Renal pelvis (tissue), 4 donors: ENCODE data around the gene CNOT6L. TPM values are rescaled to one million over a fixed set of nuclear protein-coding genes. Genes with fewer than 3 reads are reported as not detected.

Experiments
- DNase-seq: peaks from one replicate; pipeline ENCODE4 v3.0.0-alpha.2; 2013
- polyA plus RNA-seq, 3 donors: library from polyadenylated mRNA; unstranded; fragments of 120-200 nt; gene quantifications; one replicate each; pipeline ENCODE4 v1.2.1, GENCODE V29; 2013; ENCODE audit not compliant: insufficient read length in 3 of 3

The CNOT6L gene
- polyA plus RNA-seq, 3 donors: 32.4 to 40.0 (median 32.7) TPM

DNA sequence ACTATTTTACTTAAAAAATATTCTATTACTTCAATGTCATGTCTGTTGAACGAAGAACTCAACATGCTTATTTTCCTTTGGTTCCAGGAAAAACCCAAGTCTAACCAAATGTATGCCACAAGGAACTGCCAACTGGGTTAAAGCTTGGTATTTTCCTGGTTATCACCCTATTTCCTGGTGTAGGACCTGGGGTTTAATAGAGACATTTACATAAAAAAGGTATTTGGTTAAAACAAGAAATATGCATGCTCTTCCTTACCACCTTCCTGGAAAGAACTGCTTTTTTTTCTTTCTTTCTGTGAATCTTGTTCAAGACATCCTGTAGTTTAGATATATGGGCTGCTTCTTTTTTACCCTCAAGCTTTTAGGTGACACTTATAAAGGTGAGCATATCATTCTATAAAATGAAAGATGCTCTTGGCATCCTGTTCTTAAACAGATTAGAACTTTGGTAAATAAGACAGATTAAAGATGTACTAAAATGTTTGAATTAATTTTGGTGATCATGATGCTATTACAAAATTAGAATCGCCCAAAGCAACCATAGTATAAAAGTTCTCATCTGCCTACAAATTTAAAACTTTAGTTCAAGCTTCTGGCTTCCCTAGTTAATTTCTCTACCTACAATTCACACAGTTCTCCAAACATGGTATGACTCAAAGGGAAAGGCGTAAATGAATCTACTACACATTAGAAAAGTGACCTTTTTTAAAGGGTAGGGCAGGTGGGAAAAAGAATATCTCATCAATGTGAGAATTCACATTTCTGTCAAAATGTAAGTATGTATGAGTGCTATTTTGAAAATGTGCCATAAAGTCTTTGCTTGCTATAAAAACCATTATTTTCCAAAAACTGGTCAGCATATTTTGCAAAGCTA, 103.5 kb downstream of the CNOT6L start:
- DNase-seq: no peak

DNA sequence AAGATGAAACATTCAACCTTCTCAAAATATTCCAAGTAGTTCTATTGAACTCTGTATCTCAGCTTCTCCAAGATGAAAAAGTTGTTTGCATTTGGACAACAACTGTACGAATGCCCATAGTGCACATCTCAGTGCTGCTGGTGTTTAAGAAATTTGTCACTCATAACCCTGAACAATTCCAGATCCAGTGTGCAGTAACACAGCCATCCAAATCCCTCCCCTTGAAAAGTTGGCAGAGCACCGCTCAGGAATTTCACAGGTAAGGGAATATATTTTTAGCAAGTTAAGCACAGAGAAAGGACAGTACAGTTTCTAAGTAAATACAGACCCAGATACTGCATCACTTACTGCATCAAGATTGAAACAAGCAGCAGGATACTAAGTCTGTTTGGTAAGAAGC, 104.7 kb downstream of the CNOT6L start:
- DNase-seq: no peak

DNA sequence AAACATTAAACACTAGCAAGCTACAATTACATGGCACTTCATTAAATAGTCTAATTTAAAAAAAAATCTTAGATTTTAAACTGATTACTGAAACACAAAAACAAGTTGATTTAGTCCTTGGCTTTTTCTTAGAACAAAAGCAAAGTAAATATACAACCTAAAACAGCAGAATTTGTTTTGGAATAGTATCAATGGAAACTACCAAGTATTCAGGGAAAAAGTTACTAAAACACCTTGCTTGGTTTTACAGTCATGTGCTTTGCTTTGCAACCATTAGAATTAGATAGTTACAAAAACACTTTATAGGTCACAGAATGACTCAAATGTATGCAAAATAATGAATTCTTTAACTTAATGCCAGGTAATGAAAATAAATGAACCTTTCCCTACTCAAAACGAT, 105.3 kb downstream of the CNOT6L start:
- DNase-seq: no peak

DNA sequence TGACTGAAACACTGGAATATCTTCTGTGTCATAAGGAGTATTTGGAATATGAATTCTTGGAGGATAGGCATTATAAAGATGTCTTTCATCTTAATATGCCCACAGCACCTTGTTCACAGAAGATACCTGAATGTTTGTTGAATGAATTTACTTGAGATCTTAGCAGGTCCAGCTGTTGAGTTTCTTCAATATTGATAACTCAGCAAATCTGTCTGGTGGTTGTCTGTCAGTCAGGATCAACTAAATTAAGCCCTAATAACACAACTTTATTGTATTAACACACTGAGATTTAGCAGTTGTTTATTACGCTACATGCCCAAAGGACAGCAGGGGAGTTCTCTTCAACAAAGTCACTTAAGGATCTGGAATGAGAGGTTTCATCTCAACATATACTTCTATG, 106.5 kb downstream of the CNOT6L start:
- DNase-seq: no peak

DNA sequence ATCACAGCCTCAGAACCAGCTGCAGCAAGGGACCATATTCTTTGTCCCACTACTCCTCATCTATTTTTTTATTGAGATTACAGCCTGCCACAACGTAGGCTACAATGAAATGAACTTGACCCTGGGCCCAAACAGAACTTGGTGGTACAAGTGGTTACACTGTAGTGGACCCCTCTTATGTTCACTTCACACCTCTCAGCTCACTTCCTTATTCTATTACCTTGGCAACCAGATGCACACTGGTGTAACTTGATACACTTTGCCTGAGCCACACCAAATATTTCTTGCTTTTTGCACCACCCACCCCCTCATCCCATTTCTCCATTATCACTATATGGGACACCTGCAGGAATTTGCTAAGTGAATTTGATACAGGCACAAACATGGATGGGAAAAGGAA, 107.7 kb downstream of the CNOT6L start:
- DNase-seq: no peak

DNA sequence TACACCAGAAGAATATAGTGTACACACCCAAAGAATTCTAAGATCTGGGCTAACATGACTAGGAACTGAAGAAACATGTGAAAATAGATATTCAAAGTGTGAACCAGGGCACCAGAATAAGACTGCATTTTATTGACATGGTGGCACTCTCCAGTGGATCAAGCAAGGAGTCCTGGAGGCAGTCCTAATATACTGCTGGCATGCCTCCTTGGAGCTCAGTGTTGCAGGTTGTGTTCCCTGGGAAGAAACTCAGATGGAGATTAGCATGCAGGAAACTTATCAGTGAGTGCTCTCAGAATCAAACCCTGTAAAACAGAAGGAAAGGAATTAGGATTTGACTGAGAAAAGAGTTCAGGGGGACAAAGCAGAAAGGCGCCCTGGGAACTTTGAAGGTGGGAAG, 108.5 kb downstream of the CNOT6L start:
- DNase-seq: no peak

DNA sequence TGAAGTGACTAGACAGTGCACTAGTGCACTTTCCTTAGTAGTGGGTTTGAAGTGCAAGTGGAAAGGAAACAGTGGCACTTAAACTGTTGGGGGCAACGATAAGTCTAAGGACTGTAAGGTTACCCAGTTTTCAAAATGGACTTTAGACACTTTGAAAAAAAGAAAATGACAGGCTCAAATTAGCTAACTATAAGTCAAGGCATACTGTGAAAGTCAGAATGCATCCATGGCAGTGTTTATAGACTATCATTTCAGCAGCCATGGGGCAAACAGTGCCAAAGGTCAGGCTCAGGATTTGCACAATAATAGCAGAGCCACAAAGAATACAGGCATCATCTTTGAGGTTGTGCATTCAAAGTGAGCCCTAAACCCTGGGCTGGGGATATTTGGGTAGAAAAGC, 109.1 kb downstream of the CNOT6L start:
- no peak for DNase-seq

DNA sequence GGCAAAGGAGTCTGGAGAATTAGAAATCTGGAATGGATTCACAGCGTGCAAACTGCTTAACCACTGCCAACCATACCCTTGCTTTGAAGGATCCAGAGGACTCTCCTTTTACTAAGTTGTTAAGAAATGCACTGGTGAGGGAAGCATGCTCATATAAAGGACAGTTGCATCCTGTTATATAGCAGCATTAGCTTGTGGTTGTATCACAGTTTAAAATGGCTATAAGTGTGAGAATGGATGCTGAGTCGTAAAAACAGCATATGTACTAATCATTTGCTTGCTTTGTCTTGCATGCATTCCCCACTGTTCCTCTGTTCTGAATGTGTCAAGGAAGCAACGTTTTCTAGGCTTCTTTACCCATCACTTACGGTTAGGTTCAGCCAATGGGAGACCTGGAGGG, 112.5 kb downstream of the CNOT6L start:
- no peak for DNase-seq

DNA sequence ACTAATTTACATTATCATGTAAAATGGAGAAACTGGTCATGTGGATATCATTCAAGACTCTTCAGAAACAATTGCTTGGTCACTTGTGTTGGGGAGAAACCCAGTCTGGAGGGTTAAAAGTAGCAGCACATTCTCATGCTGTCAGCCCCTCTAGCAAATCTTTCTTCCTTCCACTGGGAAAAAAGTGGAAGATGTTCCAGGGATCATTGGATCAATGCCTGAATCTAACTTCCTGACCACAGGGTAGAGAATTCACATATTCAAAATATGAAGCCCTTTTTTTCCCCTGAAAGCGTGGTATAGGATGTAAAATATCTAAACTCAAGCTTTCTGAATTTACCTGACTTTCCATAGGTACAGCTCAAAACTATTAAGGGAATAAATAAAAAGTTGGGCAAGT, 115.5 kb downstream of the CNOT6L start:
- no peak for DNase-seq

DNA sequence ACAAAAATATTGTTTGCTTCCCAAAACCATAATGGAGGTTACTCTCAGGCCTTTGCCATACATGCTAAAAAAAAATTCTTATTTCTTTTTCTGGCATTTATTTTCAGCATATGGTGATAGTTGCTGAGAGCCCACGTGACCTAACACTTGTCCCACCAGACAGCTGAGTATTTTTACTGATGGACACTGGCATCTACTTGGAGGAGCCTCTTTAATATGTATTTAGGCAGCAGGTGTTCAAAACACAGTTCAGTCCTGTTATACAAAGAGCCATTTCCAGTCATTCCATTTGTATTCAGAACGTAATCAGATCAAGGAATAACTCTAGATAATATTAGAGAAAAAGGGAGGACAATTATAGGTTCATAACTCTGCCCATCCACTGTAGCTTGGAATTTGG, 118.0 kb downstream of the CNOT6L start:
- DNase-seq: no peak

DNA sequence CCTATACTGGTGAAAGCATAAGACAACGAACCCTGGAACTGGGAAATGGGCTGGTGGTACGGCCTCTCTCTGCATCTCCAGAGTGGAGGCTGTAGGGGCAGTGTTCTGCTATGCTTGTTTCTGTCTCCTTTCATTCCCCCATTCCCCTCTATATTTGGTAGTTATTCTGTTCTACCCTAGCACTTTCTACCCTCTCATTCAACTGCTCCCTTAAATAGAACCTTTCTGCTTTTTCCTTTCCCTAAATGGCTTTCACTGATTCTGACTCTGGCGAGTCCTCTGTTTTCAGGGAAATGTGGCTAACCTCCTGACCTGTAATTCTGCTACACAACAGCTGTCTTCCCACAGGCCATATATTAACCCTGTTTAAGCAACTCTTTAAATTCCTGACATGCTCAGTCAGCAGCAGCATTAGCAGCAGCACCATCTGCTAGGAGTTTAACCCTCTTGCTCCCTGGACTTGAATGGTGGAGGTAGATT, 119.4 kb downstream of the CNOT6L start:
- DNase-seq: peak; percentile 87

DNA sequence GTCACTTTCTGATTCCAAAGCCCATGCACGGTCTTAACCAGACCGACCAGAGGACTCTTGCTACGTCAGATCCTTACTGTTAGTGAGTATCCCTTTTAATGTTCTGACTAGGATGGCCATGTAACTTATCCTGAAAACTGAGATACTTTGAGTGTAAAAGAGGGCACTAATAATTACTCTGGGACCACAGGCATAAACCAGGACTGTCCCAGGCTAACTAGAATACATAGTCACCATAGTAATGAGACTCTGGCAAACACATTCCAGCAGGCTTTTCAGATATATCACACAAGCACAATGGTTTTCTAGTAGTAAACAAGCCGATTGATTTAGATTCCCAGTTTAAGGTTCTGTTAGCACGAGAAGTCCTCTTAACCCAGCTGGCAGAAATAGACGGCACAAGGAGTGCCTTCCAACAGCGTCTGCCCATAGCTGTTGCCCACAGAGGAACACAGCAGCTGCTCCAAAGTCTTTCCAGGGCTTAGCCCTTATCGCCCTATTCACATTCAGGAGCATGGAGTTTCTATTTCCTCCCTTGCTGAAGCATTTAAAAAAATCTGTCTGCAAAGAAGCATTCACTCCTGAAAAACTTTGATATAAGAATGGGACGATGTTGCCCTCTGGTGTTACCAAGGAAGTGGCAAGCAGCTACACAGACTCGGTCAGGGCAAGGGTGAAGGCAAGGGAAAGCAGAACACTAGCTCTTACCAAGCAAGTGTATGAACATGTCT, 121.1 kb downstream of the CNOT6L start:
- peak; percentile 37 for DNase-seq

DNA sequence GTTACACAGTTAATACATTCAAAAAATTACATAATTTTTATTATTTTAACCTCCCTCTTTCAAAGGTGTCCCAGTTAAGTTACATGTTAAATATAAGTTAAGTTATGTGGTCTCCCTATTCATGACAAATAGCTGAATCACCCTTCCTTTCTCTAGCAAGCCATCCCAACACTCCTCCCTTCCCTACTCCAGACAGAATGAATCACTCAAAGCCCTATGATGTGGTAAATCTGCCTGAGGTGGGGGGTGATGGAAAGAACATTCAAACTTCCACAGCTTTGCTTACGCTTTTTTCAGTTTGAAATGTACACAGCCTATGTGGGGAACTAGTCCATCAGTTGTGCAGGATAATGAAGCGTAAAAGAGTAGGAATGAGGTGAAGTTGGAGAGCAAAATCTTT, 123.4 kb downstream of the CNOT6L start:
- DNase-seq: no peak

DNA sequence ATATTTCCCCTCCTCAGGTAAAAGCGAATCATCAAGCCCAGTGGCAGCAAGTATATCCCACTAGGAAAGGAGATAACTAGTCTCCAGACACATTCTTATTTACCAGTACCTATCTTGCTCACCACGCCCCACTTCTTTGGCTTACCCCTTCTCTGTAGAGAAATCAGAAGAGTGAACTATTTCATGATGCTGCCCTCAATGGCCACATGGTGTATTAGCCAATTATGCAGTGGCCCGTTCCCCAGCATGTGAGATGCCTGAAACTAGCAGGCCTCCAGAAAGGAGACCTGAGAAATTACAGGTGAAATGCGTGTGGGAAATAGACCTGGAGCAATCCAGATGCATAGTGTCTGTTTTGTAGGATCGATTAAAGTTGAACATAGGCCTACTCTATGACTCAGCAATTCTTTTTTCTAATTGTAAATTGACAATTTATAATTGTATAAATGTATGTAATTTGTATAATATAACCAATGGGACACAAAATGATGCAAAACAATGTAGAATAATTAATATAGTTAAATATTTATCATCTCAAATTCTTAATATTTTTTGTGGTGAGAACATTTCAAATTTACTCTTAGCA, 126.2 kb downstream of the CNOT6L start:
- no peak for DNase-seq

DNA sequence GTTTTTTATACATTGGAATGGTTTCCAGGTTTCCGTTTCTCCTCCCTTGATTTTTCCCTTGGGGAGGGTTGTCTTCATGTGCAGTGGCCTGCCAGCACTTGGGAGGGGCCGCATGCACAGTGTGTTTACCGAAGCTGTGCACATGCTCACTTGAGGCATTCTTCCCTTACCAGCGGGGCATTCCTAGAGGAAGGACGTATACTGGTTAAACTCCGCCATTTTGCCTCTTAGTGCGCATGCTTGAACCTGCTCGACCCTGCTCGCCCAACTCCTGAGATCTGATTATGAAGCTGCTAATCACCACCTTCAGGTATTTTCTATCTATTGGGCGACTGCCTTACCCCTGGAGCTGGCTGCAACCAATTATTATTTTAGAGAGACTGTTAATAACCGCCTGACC, 137.4 kb downstream of the CNOT6L start:
- no peak for DNase-seq

DNA sequence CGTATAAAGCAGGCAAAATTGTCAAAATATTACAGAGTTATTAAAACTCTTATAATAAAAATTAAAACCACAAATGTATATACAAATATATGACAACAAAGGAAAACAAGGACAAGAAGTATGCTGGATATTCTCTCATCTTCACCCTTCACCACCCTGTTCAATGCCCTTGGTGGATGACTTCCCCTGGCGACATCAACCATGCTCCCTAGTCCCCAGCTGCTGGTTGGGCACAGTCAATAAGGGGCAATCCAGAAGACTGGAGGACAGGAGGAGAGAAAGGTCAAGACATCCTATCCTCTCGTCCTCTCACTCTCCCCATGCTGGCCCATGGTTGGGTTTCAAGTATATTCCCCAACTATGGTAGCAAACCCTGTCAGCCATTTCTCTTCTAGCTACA, 142.3 kb downstream of the CNOT6L start:
- DNase-seq: no peak

DNA sequence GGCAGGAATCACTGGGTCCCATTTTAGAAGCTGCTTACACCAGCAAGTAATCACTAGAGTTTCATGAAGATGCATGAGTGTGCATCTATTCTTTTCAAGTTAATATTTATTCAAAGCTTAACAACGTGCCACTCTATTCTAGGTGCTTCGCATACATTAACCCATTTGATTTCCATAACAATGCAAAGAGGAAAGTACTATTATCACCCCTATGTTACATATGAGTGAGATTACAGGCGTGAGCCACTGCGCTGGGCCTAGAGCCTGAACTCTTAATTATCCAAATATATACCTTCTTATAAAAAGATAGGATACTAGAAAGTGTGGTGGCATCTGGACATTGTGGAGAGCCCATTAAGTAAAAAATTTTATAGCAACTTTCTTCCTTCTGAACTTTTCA, 148.1 kb downstream of the CNOT6L start:
- DNase-seq: no peak

DNA sequence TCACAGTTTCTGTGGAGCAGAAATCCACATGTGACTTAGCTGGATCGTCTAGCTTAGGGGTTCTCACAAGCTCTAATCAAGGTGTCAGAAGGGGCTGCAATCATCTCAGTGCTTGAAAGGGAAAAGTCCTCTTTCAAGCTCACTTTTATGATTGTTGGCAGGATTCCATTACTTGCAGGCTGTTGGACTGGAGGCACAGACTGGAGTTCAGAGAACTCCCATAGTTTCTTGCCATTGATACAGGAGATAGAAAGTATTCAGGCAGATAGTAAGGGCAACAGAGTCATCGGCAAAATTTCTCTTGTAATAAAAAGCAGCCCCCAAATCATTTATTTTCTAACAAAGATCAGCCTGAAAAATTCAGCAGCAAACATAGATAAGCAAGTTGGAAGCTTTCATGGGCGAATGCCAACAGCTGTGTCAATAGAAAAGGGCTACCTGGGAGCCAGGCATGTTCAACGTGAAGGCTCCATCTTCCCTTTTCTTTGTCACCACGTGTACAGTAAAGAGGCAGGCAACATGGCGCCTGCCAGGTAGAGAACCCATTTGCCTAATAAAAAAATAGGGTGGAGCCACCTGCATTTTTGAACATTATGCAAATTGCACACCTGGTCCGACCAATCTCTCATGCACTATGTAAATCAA, 149.1 kb downstream of the CNOT6L start:
- no peak for DNase-seq

DNA sequence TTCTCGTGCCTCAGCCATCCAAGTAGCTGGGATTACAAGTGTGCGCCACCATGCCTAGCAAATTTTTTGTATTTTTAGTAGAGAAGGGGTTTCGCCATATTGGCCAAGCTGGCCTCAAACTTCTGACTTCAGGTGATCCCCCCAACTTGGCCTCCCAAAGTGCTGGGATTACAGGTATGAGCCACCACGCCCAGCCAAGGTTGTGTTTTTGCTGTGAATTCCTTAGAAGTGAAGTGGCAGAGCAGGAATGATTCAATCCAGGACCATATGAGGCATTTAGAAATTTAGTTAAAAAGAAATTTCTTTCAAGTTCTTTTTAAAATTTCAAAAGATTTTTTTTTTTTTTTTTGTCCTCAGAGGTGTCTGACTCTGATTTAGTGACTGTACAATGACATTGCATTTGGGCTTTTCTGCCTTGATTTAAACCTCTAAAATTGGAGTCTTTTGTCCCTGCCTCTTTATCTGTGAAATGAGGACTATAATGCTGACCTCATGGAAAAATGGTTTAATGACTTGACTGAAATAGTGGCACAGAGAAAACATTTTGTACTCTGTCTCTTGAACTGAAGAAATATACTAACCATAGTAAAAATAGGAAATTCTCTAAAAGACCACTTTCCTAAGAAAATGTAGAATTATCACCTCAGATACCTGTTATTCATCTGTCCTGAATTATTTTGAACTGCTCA, 153.6 kb downstream of the CNOT6L start:
- no peak for DNase-seq
